ENCODE measurements around the gene FAM83F. TPM values are rescaled to one million over a fixed set of nuclear protein-coding genes. Genes with fewer than 3 reads are reported as not detected.

The FAM83F gene
- total RNA-seq, 5 donors from 2014 or later (not counting 1 experiment from before 2014, with no cell fraction given): 0.26 to 4.9 (median 0.79) TPM

- H3K4me3 ChIP-seq (ENCODE audit: control insufficient read depth in 1 of 2, extremely low read depth in 1 of 2, low read length in 1 of 2): no peak overlapping the region
- peak overlapping the region; percentile 83 to 84 for H3K27ac Mint-ChIP-seq
- H3K9me3 Mint-ChIP-seq: no peaks in the 10 kb centered on the region
- peak overlapping the region; percentile 42 for H3K27ac ChIP-seq (ENCODE audit: low read length)
- peak overlapping the region in 1 of 3 donors; percentile 66 for H3K4me3 Mint-ChIP-seq
- H3K36me3 ChIP-seq (ENCODE audit: control insufficient read depth in 2 of 2, extremely low read depth in 1 of 2, insufficient read depth in 1 of 2, low read length in 1 of 2): peaks cover 18 to 81% of the 10 kb centered on the region in 2 donors
- no peaks in the 10 kb centered on the region for H3K9me3 ChIP-seq
- peaks cover 87 to 95% (median 93%) of the 10 kb centered on the region in 3 donors for H3K4me1 Mint-ChIP-seq
- WGBS (ENCODE audit: insufficient coverage): 44% methylated on average over 7 of the region's 10 CpGs
- ChIA-PET POLR2A (interaction anchor here in 1 of 2 donors (0.6 kb wide), 1 partner anchor 66 kb away, joined by 3 read pairs; no protein-coding TSS in a partner anchor), CTCF (no interaction called here)
- no peaks in the 10 kb centered on the region for H3K27me3 Mint-ChIP-seq
- peaks cover 61 to 97% of the 10 kb centered on the region in 2 experiments for H3K4me1 ChIP-seq (ENCODE audit: control insufficient read depth in 1 of 2, extremely low read depth in 1 of 2, insufficient read depth in 2 of 2, low read length in 2 of 2)
- ATAC-seq (replicated peaks in 1 of 4) (no peak), DNase-seq (no peak)
- no peaks in the 10 kb centered on the region for H3K27me3 ChIP-seq (replicated peaks in 1 of 2; ENCODE audit: control insufficient read depth in 2 of 2, extremely low read depth in 1 of 2, insufficient read depth in 2 of 2, low read length in 1 of 2)
- peaks cover 63% of the 10 kb centered on the region for H3K36me3 Mint-ChIP-seq
Measured at GRCh38 chr22:39956932-39957664, 37.7 kb upstream of the FAM83F start.

- Histone ChIP-seq H3K9me3 (no peaks in the 10 kb centered on the region), H3K4me1 (ENCODE audit: control insufficient read depth in 1 of 2, extremely low read depth in 1 of 2, insufficient read depth in 2 of 2, low read length in 2 of 2) (peaks cover 52 to 93% of the 10 kb centered on the region in 2 experiments), H3K27ac (ENCODE audit: low read length) (peak overlapping the region; percentile 66), H3K36me3 (ENCODE audit: control insufficient read depth in 2 of 2, extremely low read depth in 1 of 2, insufficient read depth in 1 of 2, low read length in 1 of 2) (peaks cover 21 to 84% of the 10 kb centered on the region in 2 donors), H3K27me3 (replicated peaks in 1 of 2; ENCODE audit: control insufficient read depth in 2 of 2, extremely low read depth in 1 of 2, insufficient read depth in 2 of 2, low read length in 1 of 2) (no peaks in the 10 kb centered on the region), H3K4me3 (ENCODE audit: control insufficient read depth in 1 of 2, extremely low read depth in 1 of 2, low read length in 1 of 2) (no peak overlapping the region)
- ATAC-seq (replicated peaks in 1 of 4) (no peak), DNase-seq (no peak)
- 61% methylated on average over 3 of the region's 8 CpGs for WGBS (ENCODE audit: insufficient coverage)
- H3K27ac Mint-ChIP-seq: peak overlapping the region; percentile 87 to 91
- peak overlapping the region in 1 of 3 donors; percentile 66 for H3K4me3 Mint-ChIP-seq
- no peaks in the 10 kb centered on the region for H3K27me3 Mint-ChIP-seq
- ChIA-PET CTCF (no interaction called here), POLR2A (interaction anchor here in 1 of 2 donors (0.6 kb wide), 1 partner anchor 435 kb away, joined by 3 read pairs; no protein-coding TSS in a partner anchor)
- H3K9me3 Mint-ChIP-seq: no peaks in the 10 kb centered on the region
- H3K4me1 Mint-ChIP-seq: peaks cover 80 to 88% (median 85%) of the 10 kb centered on the region in 3 donors
- H3K36me3 Mint-ChIP-seq: peaks cover 62% of the 10 kb centered on the region
Measured at GRCh38 chr22:39958009-39958711, 36.6 kb upstream of the FAM83F start.

GRCh38 chr22:39958949-39959639, 35.7 kb upstream of the FAM83F start:
- Mint-ChIP-seq H3K27me3 (no peaks in the 10 kb centered on the region), H3K27ac (peak overlapping the region; percentile 87 to 91), H3K36me3 (peaks cover 59% of the 10 kb centered on the region), H3K4me3 (peak overlapping the region in 1 of 3 donors; percentile 66), H3K9me3 (no peaks in the 10 kb centered on the region), H3K4me1 (peaks cover 75 to 81% (median 81%) of the 10 kb centered on the region in 3 donors)
- 71% methylated on average over 11 of the region's 11 CpGs for WGBS (ENCODE audit: insufficient coverage)
- Histone ChIP-seq H3K4me3 (ENCODE audit: control insufficient read depth in 1 of 2, extremely low read depth in 1 of 2, low read length in 1 of 2) (peak overlapping the region in 1 of 2 donors; percentile 18), H3K27me3 (replicated peaks in 1 of 2; ENCODE audit: control insufficient read depth in 2 of 2, extremely low read depth in 1 of 2, insufficient read depth in 2 of 2, low read length in 1 of 2) (no peaks in the 10 kb centered on the region), H3K27ac (ENCODE audit: low read length) (peak overlapping the region; percentile 66), H3K36me3 (ENCODE audit: control insufficient read depth in 2 of 2, extremely low read depth in 1 of 2, insufficient read depth in 1 of 2, low read length in 1 of 2) (peaks cover 20 to 83% of the 10 kb centered on the region in 2 donors), H3K4me1 (ENCODE audit: control insufficient read depth in 1 of 2, extremely low read depth in 1 of 2, insufficient read depth in 2 of 2, low read length in 2 of 2) (peaks cover 44 to 84% of the 10 kb centered on the region in 2 experiments), H3K9me3 (no peaks in the 10 kb centered on the region)
- ATAC-seq (replicated peaks in 1 of 4) (peak in 3 of 4 experiments; percentile 5 to 27 (median 9)), DNase-seq (no peak)
- ChIA-PET CTCF (interaction anchor here in 1 of 2 donors (1.2 kb wide), 1 partner anchor 16 kb away, joined by 3 read pairs; no protein-coding TSS in a partner anchor), POLR2A (no interaction called here)

GRCh38 chr22:39959640-39960447, 34.9 kb upstream of the FAM83F start, which contains the start of gene TMA7B:
TMA7B (plus strand) TSS chr22:39960397; CDS start chr22:39964375, 3,978 bp downstream.
- Histone ChIP-seq H3K36me3 (ENCODE audit: control insufficient read depth in 2 of 2, extremely low read depth in 1 of 2, insufficient read depth in 1 of 2, low read length in 1 of 2) (peaks cover 20 to 83% of the 10 kb centered on the region in 2 donors), H3K9me3 (no peaks in the 10 kb centered on the region), H3K27ac (ENCODE audit: low read length) (peak within 1 kb of the TSS; percentile 66), H3K4me1 (ENCODE audit: control insufficient read depth in 1 of 2, extremely low read depth in 1 of 2, insufficient read depth in 2 of 2, low read length in 2 of 2) (peaks cover 37 to 77% of the 10 kb centered on the region in 2 experiments), H3K27me3 (replicated peaks in 1 of 2; ENCODE audit: control insufficient read depth in 2 of 2, extremely low read depth in 1 of 2, insufficient read depth in 2 of 2, low read length in 1 of 2) (no peaks in the 10 kb centered on the region), H3K4me3 (ENCODE audit: control insufficient read depth in 1 of 2, extremely low read depth in 1 of 2, low read length in 1 of 2) (peak within 1 kb of the TSS in 1 of 2 donors; percentile 18)
- peak; percentile 71 to 79 (median 76) for ATAC-seq (replicated peaks in 1 of 4)
- DNase-seq: peak in 27 of 35 experiments; percentile 13 to 60 (median 34)
- 67% methylated on average over 7 of the region's 14 CpGs for WGBS (ENCODE audit: insufficient coverage)
- Mint-ChIP-seq H3K4me3 (peak within 1 kb of the TSS in 2 of 3 donors; percentile 47 to 66), H3K4me1 (peaks cover 71 to 75% (median 74%) of the 10 kb centered on the region in 3 donors), H3K27me3 (no peaks in the 10 kb centered on the region), H3K27ac (peak within 1 kb of the TSS; percentile 88 to 91), H3K36me3 (peaks cover 65% of the 10 kb centered on the region), H3K9me3 (no peaks in the 10 kb centered on the region)
- POLR2A ChIA-PET: interaction anchor here in 1 of 2 donors (0.6 kb wide), 1 partner anchor 14 kb away, joined by 3 read pairs; no protein-coding TSS in a partner anchor
- CTCF ChIA-PET: interaction anchor here in 1 of 2 donors (0.5 to 1.2 kb wide), 2 partner anchors 17 to 255 kb away, joined by 3 to 4 read pairs; no protein-coding TSS in a partner anchor

- Mint-ChIP-seq H3K4me3 (peak overlapping the region in 2 of 3 donors; percentile 47 to 66), H3K27ac (peak overlapping the region; percentile 88 to 91), H3K27me3 (no peaks in the 10 kb centered on the region), H3K4me1 (peaks cover 60 to 68% (median 61%) of the 10 kb centered on the region in 3 donors), H3K9me3 (no peaks in the 10 kb centered on the region), H3K36me3 (peaks cover 71% of the 10 kb centered on the region)
- Histone ChIP-seq H3K27ac (ENCODE audit: low read length) (peak overlapping the region; percentile 66), H3K4me1 (ENCODE audit: control insufficient read depth in 1 of 2, extremely low read depth in 1 of 2, insufficient read depth in 2 of 2, low read length in 2 of 2) (peaks cover 30 to 64% of the 10 kb centered on the region in 2 experiments), H3K27me3 (replicated peaks in 1 of 2; ENCODE audit: control insufficient read depth in 2 of 2, extremely low read depth in 1 of 2, insufficient read depth in 2 of 2, low read length in 1 of 2) (no peaks in the 10 kb centered on the region), H3K4me3 (ENCODE audit: control insufficient read depth in 1 of 2, extremely low read depth in 1 of 2, low read length in 1 of 2) (no peak overlapping the region), H3K36me3 (ENCODE audit: control insufficient read depth in 2 of 2, extremely low read depth in 1 of 2, insufficient read depth in 1 of 2, low read length in 1 of 2) (peaks cover 16 to 86% of the 10 kb centered on the region in 2 donors), H3K9me3 (no peaks in the 10 kb centered on the region)
- ATAC-seq (replicated peaks in 1 of 4): peak; percentile 74 to 86 (median 78)
- WGBS (ENCODE audit: insufficient coverage): 6% methylated on average over 6 of the region's 13 CpGs
- peak in 34 of 35 experiments; percentile 23 to 77 (median 55) for DNase-seq
- CTCF ChIA-PET: interaction anchor here in 1 of 2 donors (0.6 to 0.8 kb wide), 3 partner anchors 9 to 40 kb away, joined by 3 to 5 read pairs (median 5); no protein-coding TSS in a partner anchor
- POLR2A ChIA-PET: interaction anchor here in 1 of 2 donors (0.6 kb wide), 1 partner anchor 15 kb away, joined by 3 read pairs; no protein-coding TSS in a partner anchor
Measured at GRCh38 chr22:39960791-39961746, 33.7 kb upstream of the FAM83F start.

Measured in T-cell (primary cell).